ENCODE data around the gene EEF1AKMT2.

The EEF1AKMT2 gene

DNA sequence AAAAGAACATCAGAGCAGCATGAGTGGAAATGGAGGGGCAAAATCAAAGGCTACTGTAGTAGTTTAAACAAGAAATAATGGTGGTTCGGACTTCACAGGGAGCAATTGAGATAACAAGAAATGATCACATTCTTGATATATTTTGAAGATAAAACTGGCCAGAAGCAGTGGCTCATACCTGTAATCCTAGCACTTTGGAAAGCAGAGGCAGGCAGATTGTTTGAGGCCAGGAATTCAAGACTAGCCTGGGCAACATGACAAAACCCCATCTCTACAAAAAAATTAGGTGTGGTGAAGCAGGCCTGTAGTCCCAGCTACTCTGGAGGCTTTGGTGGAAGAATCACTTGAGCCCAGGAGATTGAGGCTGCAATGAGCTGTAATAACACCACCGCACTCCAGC, 22.9 kb downstream of the EEF1AKMT2 start:
- H3K79me2 ChIP-seq (ENCODE audit: insufficient read depth, low read depth) = no peaks in the 10 kb centered on the region
- no peaks in the 10 kb centered on the region for H3K4me1 ChIP-seq (ENCODE audit: low read depth, poor library complexity, severe bottlenecking)
- H3K4me3 ChIP-seq (IDR thresholded peaks at IDR 0.05; ENCODE audit: insufficient read depth, low read depth, low read length) = no peak overlapping the region
- no peak overlapping the region for H3K27ac ChIP-seq
- no peaks in the 10 kb centered on the region for H3K27me3 ChIP-seq (ENCODE audit: insufficient read depth, low read depth)
- no peak overlapping the region for H2AFZ ChIP-seq (ENCODE audit: low read depth)
- H4K20me1 ChIP-seq (ENCODE audit: insufficient read depth) = no peaks in the 10 kb centered on the region
- no peak overlapping the region for H3K9ac ChIP-seq
- no peak overlapping the region for H3K4me2 ChIP-seq
- no peak for TF ChIP-seq CTCF (conservative IDR thresholded peaks at IDR 0.05; ENCODE audit: low read depth, low read length)
- H3K36me3 ChIP-seq (ENCODE audit: insufficient read depth) = no peaks in the 10 kb centered on the region

DNA sequence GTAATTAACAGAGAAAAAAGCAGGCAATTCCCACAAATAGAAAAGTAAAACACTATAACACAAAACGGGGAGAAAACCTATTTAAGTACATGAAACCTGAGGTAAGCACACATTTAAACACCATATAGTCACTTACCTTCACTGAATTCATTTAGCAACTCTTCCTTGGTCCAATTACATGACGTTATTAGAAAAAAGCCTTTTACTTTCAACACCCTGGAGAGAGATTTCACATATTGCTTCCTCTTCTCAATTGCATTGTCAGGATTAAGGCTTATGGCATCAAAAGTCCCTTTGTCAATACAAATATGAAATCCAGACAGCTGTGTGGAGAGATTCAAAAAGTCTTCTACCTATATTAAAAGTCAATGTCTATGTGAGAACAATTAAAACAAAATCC, 26.4 kb downstream of the EEF1AKMT2 start:
- Histone ChIP-seq H3K9ac (no peak overlapping the region), H3K4me2 (no peak overlapping the region), H4K20me1 (ENCODE audit: insufficient read depth) (no peaks in the 10 kb centered on the region), H2AFZ (ENCODE audit: low read depth) (no peak overlapping the region), H3K4me1 (ENCODE audit: low read depth, poor library complexity, severe bottlenecking) (no peaks in the 10 kb centered on the region), H3K4me3 (IDR thresholded peaks at IDR 0.05; ENCODE audit: insufficient read depth, low read depth, low read length) (no peak overlapping the region), H3K36me3 (ENCODE audit: insufficient read depth) (no peaks in the 10 kb centered on the region; the same call in 1 of the 2 replicates), H3K27ac (no peak overlapping the region), H3K79me2 (ENCODE audit: insufficient read depth, low read depth) (no peaks in the 10 kb centered on the region), H3K27me3 (ENCODE audit: insufficient read depth, low read depth) (no peaks in the 10 kb centered on the region)
- no peak for TF ChIP-seq CTCF (conservative IDR thresholded peaks at IDR 0.05; ENCODE audit: low read depth, low read length)

DNA sequence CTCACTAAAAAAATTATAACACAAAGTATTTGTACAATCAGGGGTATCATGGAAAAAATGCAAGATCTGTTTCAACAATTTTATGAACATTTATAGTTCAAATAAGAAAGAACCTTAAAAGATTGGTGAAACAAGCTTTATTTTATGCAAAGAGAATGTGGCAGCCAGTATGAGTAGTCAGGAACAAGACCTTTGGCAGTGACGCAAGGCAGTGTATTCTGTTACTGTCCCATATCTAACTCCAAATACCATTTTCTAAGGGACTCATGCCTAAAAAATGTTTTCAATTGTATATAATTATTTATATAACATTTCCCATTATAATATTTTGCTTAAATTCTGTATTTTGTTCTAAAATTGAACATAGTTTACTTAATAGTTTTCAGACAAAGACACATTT, 28.4 kb downstream of the EEF1AKMT2 start:
- Histone ChIP-seq H3K27me3 (ENCODE audit: insufficient read depth, low read depth) (no peaks in the 10 kb centered on the region), H4K20me1 (ENCODE audit: insufficient read depth) (no peaks in the 10 kb centered on the region), H3K36me3 (ENCODE audit: insufficient read depth) (no peaks in the 10 kb centered on the region; the same call in 1 of the 2 replicates), H3K4me3 (IDR thresholded peaks at IDR 0.05; ENCODE audit: insufficient read depth, low read depth, low read length) (no peak overlapping the region), H3K79me2 (ENCODE audit: insufficient read depth, low read depth) (no peaks in the 10 kb centered on the region), H2AFZ (ENCODE audit: low read depth) (no peak overlapping the region), H3K4me2 (no peak overlapping the region), H3K4me1 (ENCODE audit: low read depth, poor library complexity, severe bottlenecking) (no peaks in the 10 kb centered on the region), H3K27ac (no peak overlapping the region), H3K9ac (no peak overlapping the region)
- no peak for TF ChIP-seq CTCF (conservative IDR thresholded peaks at IDR 0.05; ENCODE audit: low read depth, low read length)

- H3K36me3 ChIP-seq (ENCODE audit: insufficient read depth) = no peaks in the 10 kb centered on the region; the same call in 1 of the 2 replicates
- H3K9ac ChIP-seq = no peak overlapping the region
- H3K27ac ChIP-seq = no peak overlapping the region
- no peaks in the 10 kb centered on the region for H3K79me2 ChIP-seq (ENCODE audit: insufficient read depth, low read depth)
- H2AFZ ChIP-seq (ENCODE audit: low read depth) = no peak overlapping the region
- no peak overlapping the region for H3K4me2 ChIP-seq
- TF ChIP-seq CTCF (conservative IDR thresholded peaks at IDR 0.05; ENCODE audit: low read depth, low read length) = no peak
- H3K27me3 ChIP-seq (ENCODE audit: insufficient read depth, low read depth) = no peaks in the 10 kb centered on the region
- no peak overlapping the region for H3K4me3 ChIP-seq (IDR thresholded peaks at IDR 0.05; ENCODE audit: insufficient read depth, low read depth, low read length)
- H4K20me1 ChIP-seq (ENCODE audit: insufficient read depth) = no peaks in the 10 kb centered on the region
- H3K4me1 ChIP-seq (ENCODE audit: low read depth, poor library complexity, severe bottlenecking) = no peaks in the 10 kb centered on the region
Measured at GRCh38 chr10:124762281-124762680, 29.4 kb downstream of the EEF1AKMT2 start.

Measured in KMS-11 (cell line).